Spleen (tissue), 7 donors: Measurements from ENCODE around the gene NPY1R.

Source experiments
- POLR2A ChIP-seq, 3 donors: fragments of 450-650 bp; IDR thresholded peaks; one replicate each; pipeline ENCODE4 v1.5.1; 2017; ENCODE audit warnings: antibody characterized with exemption in 3 of 3, mild to moderate bottlenecking in 1 of 3
- TF ChIP-seq, protein P1 (sequence below), 11 experiments: fragments of 200-600 bp in 7 of 11; fragments of 450-650 bp in 4 of 11; sonication (generic) in 4 of 11; IDR thresholded peaks in 8 of 11; conservative IDR thresholded peaks in 3 of 11; 1 replicate in 7 of 11; 2 replicates in 4 of 11; pipeline versions ENCODE4 v1.4.0 to v1.8.0; 2016 to 2021; ENCODE audit warnings: antibody characterized with exemption in 11 of 11, inconsistent platforms in 4 of 11, mild to moderate bottlenecking in 1 of 11
- donor health status: DM: no; HTN: no; CAD: no; lungs with moderate emphysema.
- donor health status: DM: no; HTN: no; CAD: no.
- donor health status: DM: no; HTN: no; CAD: no.

DNA sequence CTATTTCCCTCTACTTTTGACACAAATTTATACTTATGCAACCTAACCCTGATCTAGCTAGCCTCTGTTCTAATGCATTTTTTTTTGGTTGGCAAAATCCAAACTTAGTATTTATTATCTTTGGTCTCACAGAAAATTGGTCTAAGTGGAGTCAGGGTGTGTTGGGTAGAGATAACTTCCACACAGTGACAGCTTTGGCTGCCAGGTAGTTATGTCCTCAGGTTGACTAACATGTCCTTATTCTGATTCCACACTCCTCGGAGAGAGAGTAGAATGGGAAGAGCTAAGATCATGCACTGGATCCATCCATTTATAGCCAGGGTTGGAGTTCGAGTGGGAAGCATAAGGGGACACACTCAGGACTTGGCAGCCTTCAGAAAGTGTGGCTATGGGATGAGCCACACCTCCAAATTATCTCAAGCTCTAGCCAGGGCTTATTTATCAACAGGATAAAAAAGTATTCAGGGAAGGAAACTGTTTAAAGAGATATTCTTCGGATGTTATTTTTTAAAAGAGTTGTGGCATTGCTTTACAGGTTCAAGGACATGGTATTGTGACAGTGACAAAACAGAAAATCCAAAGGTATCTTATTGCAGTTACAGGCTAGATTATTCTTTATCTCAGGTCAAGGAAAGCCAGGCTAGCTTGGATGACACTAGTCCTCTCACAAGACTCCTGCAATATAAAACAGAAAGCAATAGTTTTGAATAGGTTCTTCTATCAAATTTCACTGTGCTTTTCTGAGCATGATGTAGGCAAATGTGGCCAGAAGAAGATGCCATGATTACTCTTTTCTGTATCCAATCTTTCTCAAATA lies 51.5 kb downstream of the NPY1R start:
- TF ChIP-seq, protein P1, sequence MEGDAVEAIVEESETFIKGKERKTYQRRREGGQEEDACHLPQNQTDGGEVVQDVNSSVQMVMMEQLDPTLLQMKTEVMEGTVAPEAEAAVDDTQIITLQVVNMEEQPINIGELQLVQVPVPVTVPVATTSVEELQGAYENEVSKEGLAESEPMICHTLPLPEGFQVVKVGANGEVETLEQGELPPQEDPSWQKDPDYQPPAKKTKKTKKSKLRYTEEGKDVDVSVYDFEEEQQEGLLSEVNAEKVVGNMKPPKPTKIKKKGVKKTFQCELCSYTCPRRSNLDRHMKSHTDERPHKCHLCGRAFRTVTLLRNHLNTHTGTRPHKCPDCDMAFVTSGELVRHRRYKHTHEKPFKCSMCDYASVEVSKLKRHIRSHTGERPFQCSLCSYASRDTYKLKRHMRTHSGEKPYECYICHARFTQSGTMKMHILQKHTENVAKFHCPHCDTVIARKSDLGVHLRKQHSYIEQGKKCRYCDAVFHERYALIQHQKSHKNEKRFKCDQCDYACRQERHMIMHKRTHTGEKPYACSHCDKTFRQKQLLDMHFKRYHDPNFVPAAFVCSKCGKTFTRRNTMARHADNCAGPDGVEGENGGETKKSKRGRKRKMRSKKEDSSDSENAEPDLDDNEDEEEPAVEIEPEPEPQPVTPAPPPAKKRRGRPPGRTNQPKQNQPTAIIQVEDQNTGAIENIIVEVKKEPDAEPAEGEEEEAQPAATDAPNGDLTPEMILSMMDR (IDR thresholded peaks at IDR 0.05 in 8 of 11, conservative IDR thresholded peaks at IDR 0.05 in 3 of 11), result no peak
- TF ChIP-seq POLR2A (IDR thresholded peaks at IDR 0.05), result no peak
